Thyroid gland (tissue), 4 donors: ENCODE measurements around the gene CARS1. TPM values are rescaled to one million over a fixed set of nuclear protein-coding genes. Genes with fewer than 3 reads are reported as not detected.

ENCODE experiments used
- DNase-seq, 2 donors: peaks; one replicate each; pipeline ENCODE4 v3.0.0-alpha.2; 2019
- H3K27ac ChIP-seq, 3 donors: fragments of 200-600 bp; sonication (generic); 1 replicate in 2 of 3; 2 replicates in 1 of 3; pipeline ENCODE4 v1.5.1; 2016 to 2019; ENCODE audit warnings: mild to moderate bottlenecking in 1 of 3, moderate library complexity in 1 of 3
- H3K27me3 ChIP-seq: fragments of 200-600 bp; sonication (generic); one replicate; pipeline ENCODE4 v1.5.1; 2019
- H3K36me3 ChIP-seq, 2 donors: fragments of 200-600 bp; sonication (generic); one replicate each; pipeline ENCODE4 v1.5.1; 2016 to 2019
- H3K4me1 ChIP-seq, 2 donors: fragments of 200-600 bp; sonication (generic); one replicate each; pipeline ENCODE4 v1.5.1; 2017 to 2019
- H3K4me3 ChIP-seq, 3 donors: fragments of 200-600 bp; sonication (generic); replicated peaks in 1 of 3; 1 replicate in 2 of 3; 2 replicates in 1 of 3; pipeline ENCODE4 v1.5.1; 2016; ENCODE audit warnings: mild to moderate bottlenecking in 1 of 3
- H3K9me3 ChIP-seq: fragments of 200-600 bp; sonication (generic); one replicate; pipeline ENCODE4 v1.5.1; 2017
- POLR2A ChIP-seq, 2 donors: fragments of 450-650 bp; IDR thresholded peaks; one replicate each; pipeline ENCODE4 v1.6.1; 2017; ENCODE audit warnings: antibody characterized with exemption in 2 of 2, mild to moderate bottlenecking in 2 of 2, moderate library complexity in 1 of 2
- WGBS, 2 donors: methylation state at CpG; one replicate each; pipeline ENCODE4 v1.1.5; 2017; 5-methylcytosine and 5-hydroxymethylcytosine counted together
- intact Hi-C: fragments of 100-400 bp; cut with DNase I; formaldehyde crosslinking; loops from one replicate; pipeline ENCODE4 v1.15.1; 2023
- total RNA-seq, 4 donors: library from RNA; depleted of rRNA; stranded (reverse); fragments of >200 nt; gene quantifications; one replicate each; pipeline ENCODE4 v1.2.3, GENCODE V29; 2016
- TF ChIP-seq, protein P1 (sequence below), 6 experiments: fragments of 200-600 bp in 3 of 6; fragments of 450-650 bp in 3 of 6; sonication (generic) in 3 of 6; IDR thresholded peaks; one replicate each; pipeline ENCODE4 v1.5.1; 2016 to 2019; ENCODE audit warnings: antibody characterized with exemption in 6 of 6, mild to moderate bottlenecking in 2 of 6, inconsistent platforms in 1 of 6, moderate library complexity in 1 of 6

CARS1 gene
- total RNA-seq, 4 donors from 2014 or later, result 36.7 to 56.2 (median 50.1) TPM

DNA sequence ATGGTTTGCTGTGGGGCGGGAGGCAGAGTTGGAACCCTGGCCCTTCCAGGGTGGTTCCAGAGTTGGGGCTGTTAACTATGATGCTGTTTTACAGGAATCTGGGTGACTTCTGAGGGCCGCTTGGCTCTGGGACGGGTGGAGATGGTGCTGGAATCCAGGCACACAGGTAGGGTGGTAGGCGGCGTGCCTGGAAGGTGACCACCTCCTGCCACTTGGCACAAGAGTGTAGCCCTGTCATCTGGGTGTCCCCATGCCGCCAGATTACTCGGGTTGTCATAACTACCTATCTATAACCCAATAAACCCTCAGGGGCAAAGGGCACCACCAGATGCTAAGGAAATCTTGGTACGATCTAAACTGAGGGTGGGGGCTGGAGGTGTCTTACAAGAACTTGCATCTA is 1.3 kb downstream of the CARS1 start:
- DNase-seq, result no peak
- intact Hi-C loops, result no loop called here
- 91 to 92% methylated on average over 8 of the region's 8 CpGs for WGBS, 2 donors

DNA sequence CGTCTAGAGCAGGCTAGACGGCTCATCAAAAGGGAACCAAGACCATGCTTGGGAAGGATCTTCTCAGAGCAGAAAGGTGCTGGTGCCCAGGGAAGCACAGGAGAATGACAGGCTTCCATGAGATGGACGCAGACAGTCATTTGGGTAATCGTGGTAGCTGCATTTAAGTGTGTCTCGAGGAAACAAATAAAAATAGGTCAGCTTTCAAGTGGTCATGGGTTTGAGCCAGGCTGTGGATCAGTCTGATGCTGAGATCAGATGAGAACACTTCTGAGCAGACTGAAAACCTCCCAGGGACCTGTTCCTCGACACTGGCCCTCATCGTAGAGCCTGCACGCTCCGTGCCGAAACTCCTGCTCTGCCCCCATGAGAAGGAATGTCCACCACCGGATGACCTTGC is 4.7 kb downstream of the CARS1 start:
- Histone ChIP-seq H3K9me3 (no peaks in the 10 kb centered on the region), H3K27me3 (no peaks in the 10 kb centered on the region), H3K27ac (no peak overlapping the region), H3K36me3 (peaks cover 0 to 4% of the 10 kb centered on the region in 2 donors), H3K4me3 (no peak overlapping the region), H3K4me1 (peaks cover 23 to 45% of the 10 kb centered on the region in 2 donors)
- DNase-seq, result no peak
- WGBS, 2 donors, result 75 to 76% methylated on average over 11 of the region's 11 CpGs
- TF ChIP-seq, protein P1, sequence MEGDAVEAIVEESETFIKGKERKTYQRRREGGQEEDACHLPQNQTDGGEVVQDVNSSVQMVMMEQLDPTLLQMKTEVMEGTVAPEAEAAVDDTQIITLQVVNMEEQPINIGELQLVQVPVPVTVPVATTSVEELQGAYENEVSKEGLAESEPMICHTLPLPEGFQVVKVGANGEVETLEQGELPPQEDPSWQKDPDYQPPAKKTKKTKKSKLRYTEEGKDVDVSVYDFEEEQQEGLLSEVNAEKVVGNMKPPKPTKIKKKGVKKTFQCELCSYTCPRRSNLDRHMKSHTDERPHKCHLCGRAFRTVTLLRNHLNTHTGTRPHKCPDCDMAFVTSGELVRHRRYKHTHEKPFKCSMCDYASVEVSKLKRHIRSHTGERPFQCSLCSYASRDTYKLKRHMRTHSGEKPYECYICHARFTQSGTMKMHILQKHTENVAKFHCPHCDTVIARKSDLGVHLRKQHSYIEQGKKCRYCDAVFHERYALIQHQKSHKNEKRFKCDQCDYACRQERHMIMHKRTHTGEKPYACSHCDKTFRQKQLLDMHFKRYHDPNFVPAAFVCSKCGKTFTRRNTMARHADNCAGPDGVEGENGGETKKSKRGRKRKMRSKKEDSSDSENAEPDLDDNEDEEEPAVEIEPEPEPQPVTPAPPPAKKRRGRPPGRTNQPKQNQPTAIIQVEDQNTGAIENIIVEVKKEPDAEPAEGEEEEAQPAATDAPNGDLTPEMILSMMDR (IDR thresholded peaks at IDR 0.05), result no peak
- no peak for TF ChIP-seq POLR2A (IDR thresholded peaks at IDR 0.05)
- intact Hi-C loops, result no loop called here

More for the DNA sequence above, 1.3 kb downstream of the CARS1 start:
- peak overlapping the region in 1 of 3 donors; percentile 71 for H3K27ac ChIP-seq
- peaks cover 0 to 4% of the 10 kb centered on the region in 2 donors for H3K36me3 ChIP-seq
- TF ChIP-seq POLR2A (IDR thresholded peaks at IDR 0.05), result no peak
- TF ChIP-seq, protein P1 (IDR thresholded peaks at IDR 0.05), result no peak
- H3K27me3 ChIP-seq, result no peaks in the 10 kb centered on the region
- no peak overlapping the region for H3K4me3 ChIP-seq
- peaks cover 22 to 26% of the 10 kb centered on the region in 2 donors for H3K4me1 ChIP-seq
- H3K9me3 ChIP-seq, result no peaks in the 10 kb centered on the region

DNA sequence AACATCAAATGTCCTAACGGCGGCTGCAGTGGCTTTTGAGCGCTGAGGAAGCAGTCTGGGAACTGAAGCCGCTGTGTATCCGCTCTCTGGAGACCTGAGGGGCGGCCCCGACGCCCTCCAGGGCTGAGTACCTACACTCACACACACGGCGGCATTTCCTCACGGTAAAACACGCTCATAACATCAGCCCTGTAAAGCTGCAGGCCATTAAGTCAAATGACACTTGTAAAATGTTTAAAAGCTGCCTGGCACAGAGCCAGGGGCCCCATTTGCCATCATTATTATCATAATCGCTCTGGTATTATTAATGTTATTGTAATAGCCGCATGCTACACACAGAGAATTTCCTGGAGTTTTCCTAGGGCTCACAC is 5.1 kb downstream of the CARS1 start:
- peaks cover 21 to 47% of the 10 kb centered on the region in 2 donors for H3K4me1 ChIP-seq
- intact Hi-C loops, result no loop called here

DNA sequence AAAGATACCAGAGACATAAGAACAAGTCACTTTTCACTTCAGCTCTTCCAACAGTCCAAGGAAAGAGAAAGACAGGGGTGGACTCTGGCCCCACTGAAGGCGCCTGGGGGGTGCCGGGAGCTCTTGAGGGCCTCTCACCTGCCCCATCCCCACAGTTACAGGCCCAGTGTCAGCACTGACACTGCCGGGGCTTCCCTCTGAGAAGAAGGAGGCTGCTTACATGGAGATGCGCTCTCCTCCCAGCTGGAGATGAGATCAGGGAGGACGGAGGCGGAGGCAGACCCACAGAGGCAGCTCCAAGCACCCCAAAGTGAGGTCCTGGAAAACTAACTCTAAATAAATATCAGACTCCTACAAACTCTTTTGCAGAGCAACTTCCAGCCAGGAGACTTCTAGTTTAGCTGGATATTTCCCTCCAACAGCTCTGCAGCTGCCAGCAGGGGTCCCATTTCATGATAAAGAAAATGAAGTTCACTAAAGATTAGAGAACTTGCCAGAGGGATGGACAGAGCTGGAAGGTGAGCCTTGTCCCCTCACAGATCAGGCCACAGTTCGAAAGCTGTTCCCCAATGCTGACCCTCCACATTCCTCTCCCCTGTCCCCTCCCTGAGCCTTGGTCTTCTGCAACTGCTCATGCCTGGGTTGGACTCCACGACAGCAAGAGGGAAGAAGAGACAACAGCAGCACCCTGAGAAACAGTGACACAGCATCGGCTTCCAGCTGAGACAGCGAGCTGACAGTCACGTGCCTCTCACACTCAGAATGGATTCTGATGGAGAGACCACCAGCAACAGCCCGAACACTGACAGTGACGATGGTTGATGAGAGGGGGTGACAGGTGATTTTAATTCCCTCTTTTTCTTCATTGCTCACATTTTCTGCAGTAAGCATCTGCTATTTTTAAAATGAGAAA is 5.8 kb downstream of the CARS1 start:
- WGBS, 2 donors, result 83 to 88% methylated on average over 12 to 13 of the region's 13 CpGs
- intact Hi-C loops, result no loop called here

More for the DNA sequence above, 5.1 kb downstream of the CARS1 start:
- no peak overlapping the region for H3K27ac ChIP-seq
- DNase-seq, result no peak
- 59 to 62% methylated on average over 14 of the region's 14 CpGs for WGBS, 2 donors
- H3K36me3 ChIP-seq, result peaks cover 0 to 4% of the 10 kb centered on the region in 2 donors
- TF ChIP-seq, protein P1 (IDR thresholded peaks at IDR 0.05), result no peak
- no peak for TF ChIP-seq POLR2A (IDR thresholded peaks at IDR 0.05)
- H3K4me3 ChIP-seq, result no peak overlapping the region
- no peaks in the 10 kb centered on the region for H3K27me3 ChIP-seq
- no peaks in the 10 kb centered on the region for H3K9me3 ChIP-seq

More for the DNA sequence above, 5.8 kb downstream of the CARS1 start:
- Histone ChIP-seq H3K4me1 (peaks cover 19 to 45% of the 10 kb centered on the region in 2 donors), H3K9me3 (no peaks in the 10 kb centered on the region), H3K36me3 (peaks cover 0 to 4% of the 10 kb centered on the region in 2 donors), H3K27me3 (no peaks in the 10 kb centered on the region), H3K4me3 (no peak overlapping the region), H3K27ac (no peak overlapping the region)
- TF ChIP-seq, protein P1 (IDR thresholded peaks at IDR 0.05), result no peak
- no peak for TF ChIP-seq POLR2A (IDR thresholded peaks at IDR 0.05)
- DNase-seq, result no peak
